Skeletal muscle tissue (tissue), 4 donors: ENCODE data around the gene FGF8. TPM values are rescaled to one million over a fixed set of nuclear protein-coding genes. Genes with fewer than 3 reads are reported as not detected.
A peak's percentile ranks its signal among the peaks of the same experiment; 100 is the strongest.

Experiments
- H3K27ac ChIP-seq: one replicate; pipeline ENCODE4 v1.7.0; 2013; ENCODE audit warnings: mild to moderate bottlenecking, low read depth, low read length, inconsistent platforms
- H3K27me3 ChIP-seq, 3 donors: one replicate each; pipeline ENCODE4 v1.7.0; 2013; ENCODE audit warnings: low read length in 3 of 3; ENCODE audit not compliant: control insufficient read depth in 3 of 3, insufficient read depth in 3 of 3
- H3K36me3 ChIP-seq, 3 donors: one replicate each; pipeline ENCODE4 v1.7.0; 2013; ENCODE audit warnings: low read length in 3 of 3; ENCODE audit not compliant: control insufficient read depth in 3 of 3, insufficient read depth in 3 of 3
- H3K4me1 ChIP-seq, 3 donors: one replicate each; pipeline ENCODE4 v1.7.0; 2013; ENCODE audit warnings: low read length in 3 of 3, mild to moderate bottlenecking in 3 of 3; ENCODE audit not compliant: control insufficient read depth in 3 of 3, insufficient read depth in 3 of 3
- H3K4me3 ChIP-seq, 3 donors: one replicate each; pipeline ENCODE4 v1.7.0; 2013; ENCODE audit warnings: low read length in 3 of 3
- H3K9ac ChIP-seq, 3 donors: one replicate each; pipeline ENCODE4 v1.7.0; 2013; ENCODE audit warnings: low read length in 3 of 3, mild to moderate bottlenecking in 3 of 3, moderate library complexity in 2 of 3, low read depth in 1 of 3
- H3K9me3 ChIP-seq, 3 donors: one replicate each; pipeline ENCODE4 v1.7.0; 2013; ENCODE audit warnings: low read length in 3 of 3; ENCODE audit not compliant: control insufficient read depth in 3 of 3
- total RNA-seq: library from RNA; depleted of rRNA; stranded (reverse); fragments of >200 nt; gene quantifications from one replicate; pipeline ENCODE4 v1.2.3, GENCODE V29; 2014
- donor health status: Osteomylitis.

The FGF8 gene
- total RNA-seq, 1 donor from 2014 or later, result 0.52 TPM

DNA sequence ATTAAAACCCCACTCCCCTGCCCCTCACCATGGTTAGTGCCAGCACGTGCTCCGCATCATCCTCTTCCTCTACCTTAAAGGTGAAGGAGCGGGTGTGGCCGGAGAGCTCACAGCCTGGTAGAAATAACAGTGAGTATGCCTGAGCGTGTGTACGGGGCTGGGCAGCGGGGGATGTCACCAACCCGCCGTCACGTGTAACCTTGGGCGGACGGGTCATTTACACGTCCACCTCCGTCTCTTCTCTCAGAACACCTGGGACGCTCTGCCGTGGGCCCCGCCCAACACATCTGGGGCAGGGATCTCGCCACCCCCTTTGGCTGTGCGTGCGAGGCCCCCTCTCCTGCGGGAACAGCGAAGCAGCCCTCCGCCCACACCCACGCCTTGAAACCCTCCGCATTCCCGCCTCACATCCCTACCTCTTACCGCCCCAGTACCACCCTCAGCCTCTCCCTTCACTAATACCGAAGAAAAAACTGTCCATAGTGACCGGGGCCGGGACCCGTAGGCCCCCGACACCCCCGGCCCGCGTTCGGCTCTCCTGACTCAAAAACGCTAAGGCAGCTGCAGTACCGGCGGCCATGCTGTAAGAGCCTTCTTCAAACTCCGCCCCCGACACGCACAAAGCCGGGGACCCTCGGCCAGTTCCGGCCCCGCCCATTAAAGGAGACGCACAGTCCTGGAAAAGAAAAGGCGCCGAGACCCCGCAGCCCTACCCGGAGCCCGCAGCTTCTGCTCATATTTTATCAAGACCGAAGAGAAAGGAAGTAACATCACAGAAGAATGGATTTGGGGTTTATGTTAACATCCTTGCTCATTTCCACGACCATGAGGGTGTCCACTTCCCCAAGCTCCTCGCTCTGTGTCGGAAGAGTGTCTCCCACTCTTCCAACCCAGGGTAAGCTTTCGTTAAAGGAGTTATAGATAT lies 7.2 kb upstream of the FGF8 start, which contains the start of gene NPM3:
TSS of gene NPM3 (minus strand) at position 636 of the 925 bp plus-strand sequence. CDS start at position 580, 56 bp downstream.
- peaks cover 25 to 45% (median 42%) of the 10 kb centered on the region in 3 donors for H3K4me1 ChIP-seq
- H3K9ac ChIP-seq, result peak within 1 kb of the TSS; percentile 76 to 83 (median 80)
- peak within 1 kb of the TSS; percentile 70 to 86 (median 75) for H3K4me3 ChIP-seq
- peaks cover 15 to 17% (median 17%) of the 10 kb centered on the region in 3 donors for H3K27me3 ChIP-seq
- H3K36me3 ChIP-seq, result peaks cover 10 to 34% (median 29%) of the 10 kb centered on the region in 3 donors
- no peaks in the 10 kb centered on the region for H3K9me3 ChIP-seq
- peak within 1 kb of the TSS; percentile 4 for H3K27ac ChIP-seq

DNA sequence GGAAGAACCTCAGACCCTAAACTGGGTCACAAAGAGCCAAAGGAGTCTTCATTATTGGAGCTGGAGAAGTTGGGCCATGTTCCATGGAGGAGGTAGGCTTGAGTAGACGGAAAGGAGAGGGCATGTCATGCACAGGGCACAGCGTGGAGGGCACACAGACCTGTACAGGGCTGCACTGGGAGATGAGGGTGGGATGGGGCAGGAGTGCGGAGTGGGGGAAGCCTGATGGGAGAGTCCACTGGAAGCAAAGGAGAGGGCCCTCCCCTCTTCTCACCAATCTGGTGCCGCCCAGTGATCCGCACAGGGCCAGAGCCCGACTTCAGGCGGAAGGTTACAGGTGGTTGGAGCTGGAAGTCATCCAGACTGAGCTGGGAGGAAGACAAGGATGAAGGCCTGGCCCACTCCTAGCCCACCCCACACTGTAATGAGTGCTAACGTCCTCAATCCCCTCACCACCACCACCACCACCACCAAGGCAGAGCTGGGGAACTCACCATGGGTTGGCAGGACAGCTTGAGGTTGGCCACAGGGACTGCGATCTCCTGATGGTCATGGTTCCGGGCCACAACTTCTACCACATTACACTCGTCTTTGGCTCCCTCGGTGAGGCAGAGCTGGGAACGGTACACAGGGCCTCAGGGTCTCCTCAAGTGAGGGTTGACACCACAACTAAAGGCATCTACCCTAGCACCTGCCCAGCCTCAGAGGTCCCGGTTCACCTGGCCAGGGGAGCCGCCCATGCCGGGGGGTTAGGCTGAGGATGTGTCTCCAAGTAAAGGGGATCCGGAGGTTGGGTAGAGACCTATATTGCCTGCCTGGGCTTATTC lies 6.3 kb upstream of the FGF8 start:
- H3K4me3 ChIP-seq, result peak overlapping the region; percentile 70 to 86 (median 75)
- H3K27ac ChIP-seq, result no peak overlapping the region
- peak overlapping the region; percentile 76 to 83 (median 80) for H3K9ac ChIP-seq

DNA sequence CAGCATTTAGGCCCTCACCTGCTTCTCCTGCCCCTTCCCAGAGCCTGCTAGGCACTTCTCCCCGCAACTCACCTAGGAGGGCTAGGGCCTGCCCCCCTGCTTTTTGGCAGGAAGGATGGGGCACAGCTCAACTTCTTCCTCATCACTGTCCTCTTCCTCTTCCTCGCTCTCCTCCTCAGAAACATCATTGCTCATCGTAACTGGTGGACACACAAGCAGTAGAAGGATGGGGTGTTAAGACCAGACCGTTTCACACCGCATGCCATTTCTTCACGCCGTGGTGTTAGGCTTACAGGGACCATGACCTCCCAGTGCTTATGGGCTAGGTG lies 5.7 kb upstream of the FGF8 start:
- no peak overlapping the region for H3K9ac ChIP-seq
- no peaks in the 10 kb centered on the region for H3K9me3 ChIP-seq
- no peak overlapping the region for H3K4me3 ChIP-seq
- no peak overlapping the region for H3K27ac ChIP-seq
- H3K36me3 ChIP-seq, result peaks cover 9 to 25% (median 18%) of the 10 kb centered on the region in 3 donors
- peaks cover 25 to 32% (median 32%) of the 10 kb centered on the region in 3 donors for H3K27me3 ChIP-seq
- H3K4me1 ChIP-seq, result peaks cover 25 to 45% (median 42%) of the 10 kb centered on the region in 3 donors

More for the DNA sequence above, 6.3 kb upstream of the FGF8 start:
- Histone ChIP-seq H3K36me3 (peaks cover 10 to 29% (median 22%) of the 10 kb centered on the region in 3 donors), H3K9me3 (no peaks in the 10 kb centered on the region), H3K4me1 (peaks cover 25 to 45% (median 42%) of the 10 kb centered on the region in 3 donors), H3K27me3 (peaks cover 20 to 26% (median 26%) of the 10 kb centered on the region in 3 donors)

DNA sequence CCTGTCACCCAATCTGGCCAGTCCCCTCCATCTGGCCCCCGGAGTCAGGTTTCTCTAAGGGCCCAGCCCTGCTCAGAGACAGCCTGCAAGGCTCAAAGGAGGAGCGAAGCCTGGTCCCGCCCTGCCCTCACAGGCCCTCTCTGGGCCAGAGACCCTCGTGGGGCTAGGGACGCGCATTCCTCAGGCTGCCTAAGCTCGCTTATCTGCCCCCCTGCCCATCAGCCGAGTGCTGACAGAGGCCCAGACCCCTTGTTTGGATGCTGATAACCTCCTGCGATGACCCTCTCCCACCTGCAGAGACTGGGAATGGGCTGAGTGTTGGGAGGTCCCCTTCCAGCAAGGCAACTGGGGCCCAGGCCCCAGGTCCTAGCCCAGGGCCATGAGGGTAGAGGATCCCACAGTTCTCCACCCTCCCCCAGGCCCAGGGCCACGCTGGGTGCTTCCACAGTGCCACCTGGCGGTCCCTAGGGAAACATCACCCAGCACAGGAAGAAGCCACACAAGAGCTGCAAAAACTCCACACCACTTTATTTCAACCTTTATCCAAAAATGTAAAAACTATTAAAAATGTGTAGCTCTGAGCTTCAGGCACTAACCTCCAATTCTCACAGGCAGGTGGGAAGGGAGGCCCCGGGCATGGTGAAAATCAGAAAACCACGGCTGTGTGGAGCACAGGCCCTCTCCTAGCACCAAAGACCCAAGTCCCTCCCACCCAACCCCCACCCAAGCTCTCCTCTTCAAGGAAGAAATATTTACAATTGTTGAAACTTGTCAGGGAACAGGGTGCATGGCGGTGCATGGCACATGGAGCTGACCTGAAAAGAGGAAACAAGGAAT lies 5.1 kb upstream of the FGF8 start:
- no peaks in the 10 kb centered on the region for H3K9me3 ChIP-seq
- peaks cover 29 to 35% (median 34%) of the 10 kb centered on the region in 3 donors for H3K27me3 ChIP-seq
- H3K4me3 ChIP-seq, result no peak overlapping the region
- no peak overlapping the region for H3K27ac ChIP-seq
- H3K36me3 ChIP-seq, result peaks cover 6 to 20% (median 15%) of the 10 kb centered on the region in 3 donors
- H3K4me1 ChIP-seq, result peaks cover 25 to 45% (median 42%) of the 10 kb centered on the region in 3 donors
- H3K9ac ChIP-seq, result peak overlapping the region in 1 of 3 donors; percentile 8

DNA sequence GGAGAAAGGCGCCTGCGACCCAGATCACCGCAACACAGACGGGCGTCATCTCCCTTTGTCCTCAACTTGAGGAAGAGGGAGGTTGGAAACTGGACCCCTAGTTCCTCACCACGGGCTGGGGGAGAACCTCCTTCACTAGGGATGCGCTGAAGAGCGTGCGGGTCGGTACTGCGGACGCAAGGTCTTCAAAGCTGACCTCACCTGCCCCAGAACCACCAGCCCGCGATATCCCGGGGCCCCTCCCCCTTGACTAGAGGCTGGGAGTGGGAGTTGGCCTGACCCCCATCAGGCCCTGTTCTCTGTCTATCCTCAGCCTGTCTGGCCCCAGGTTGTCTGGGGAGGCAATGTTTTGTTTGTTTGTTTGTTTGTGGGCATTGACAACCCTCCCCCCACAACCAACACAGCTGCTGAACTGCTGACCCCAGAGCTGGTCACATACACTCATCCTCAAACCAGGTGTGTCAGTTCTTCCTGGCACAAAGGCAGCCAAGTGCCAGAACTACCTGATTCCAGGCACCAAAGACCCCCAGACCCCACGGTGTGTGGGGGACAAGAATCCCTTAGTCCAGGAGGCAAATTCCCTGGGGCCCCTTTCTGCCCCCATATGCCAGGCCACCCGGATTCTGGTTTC lies 4.4 kb upstream of the FGF8 start:
- H3K27me3 ChIP-seq, result peaks cover 32 to 37% (median 37%) of the 10 kb centered on the region in 3 donors
- no peaks in the 10 kb centered on the region for H3K9me3 ChIP-seq
- peak overlapping the region; percentile 52 to 70 (median 61) for H3K4me3 ChIP-seq
- no peak overlapping the region for H3K27ac ChIP-seq
- H3K9ac ChIP-seq, result peak overlapping the region in 1 of 3 donors; percentile 68
- H3K4me1 ChIP-seq, result peaks cover 26 to 47% (median 44%) of the 10 kb centered on the region in 3 donors
- peaks cover 2 to 14% (median 8%) of the 10 kb centered on the region in 3 donors for H3K36me3 ChIP-seq

DNA sequence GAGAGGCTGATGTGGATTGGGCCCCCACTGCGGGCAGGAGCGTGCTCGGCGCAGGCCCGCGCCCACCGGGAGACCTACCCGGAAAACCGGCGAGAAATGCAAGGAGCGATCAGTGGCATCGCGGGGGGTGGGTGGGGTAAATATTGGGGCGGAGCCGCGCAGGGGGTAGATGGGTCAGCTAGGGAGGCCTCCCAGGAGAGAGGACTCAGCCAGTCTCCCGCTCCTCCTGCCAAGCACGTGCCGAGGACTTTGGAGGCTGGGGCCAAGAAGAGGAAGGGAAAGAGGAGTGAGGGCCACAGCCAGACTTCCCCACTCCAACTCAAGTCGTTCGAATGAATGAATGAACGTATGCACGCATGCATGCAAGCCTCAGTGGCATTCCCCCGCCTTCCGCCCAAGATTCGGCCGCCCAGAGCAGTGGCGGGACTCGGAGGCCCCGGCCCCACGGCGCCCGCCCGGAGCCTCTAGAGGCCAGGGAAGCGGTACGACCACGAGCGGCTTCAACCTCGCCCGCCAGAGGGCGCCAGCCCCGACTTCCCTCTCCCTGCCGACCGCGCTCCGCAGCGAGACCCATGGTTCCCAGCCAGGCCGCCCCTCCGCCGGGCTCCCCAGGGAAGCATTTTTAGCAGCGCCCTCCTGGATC lies 3.8 kb upstream of the FGF8 start:
- H3K4me3 ChIP-seq, result peak overlapping the region; percentile 57 to 70 (median 61)
- peaks cover 38 to 44% (median 43%) of the 10 kb centered on the region in 3 donors for H3K27me3 ChIP-seq
- no peaks in the 10 kb centered on the region for H3K9me3 ChIP-seq
- peaks cover 1 to 9% (median 2%) of the 10 kb centered on the region in 3 donors for H3K36me3 ChIP-seq
- peak overlapping the region in 1 of 3 donors; percentile 68 for H3K9ac ChIP-seq
- no peak overlapping the region for H3K27ac ChIP-seq
- H3K4me1 ChIP-seq, result peaks cover 27 to 50% (median 46%) of the 10 kb centered on the region in 3 donors

DNA sequence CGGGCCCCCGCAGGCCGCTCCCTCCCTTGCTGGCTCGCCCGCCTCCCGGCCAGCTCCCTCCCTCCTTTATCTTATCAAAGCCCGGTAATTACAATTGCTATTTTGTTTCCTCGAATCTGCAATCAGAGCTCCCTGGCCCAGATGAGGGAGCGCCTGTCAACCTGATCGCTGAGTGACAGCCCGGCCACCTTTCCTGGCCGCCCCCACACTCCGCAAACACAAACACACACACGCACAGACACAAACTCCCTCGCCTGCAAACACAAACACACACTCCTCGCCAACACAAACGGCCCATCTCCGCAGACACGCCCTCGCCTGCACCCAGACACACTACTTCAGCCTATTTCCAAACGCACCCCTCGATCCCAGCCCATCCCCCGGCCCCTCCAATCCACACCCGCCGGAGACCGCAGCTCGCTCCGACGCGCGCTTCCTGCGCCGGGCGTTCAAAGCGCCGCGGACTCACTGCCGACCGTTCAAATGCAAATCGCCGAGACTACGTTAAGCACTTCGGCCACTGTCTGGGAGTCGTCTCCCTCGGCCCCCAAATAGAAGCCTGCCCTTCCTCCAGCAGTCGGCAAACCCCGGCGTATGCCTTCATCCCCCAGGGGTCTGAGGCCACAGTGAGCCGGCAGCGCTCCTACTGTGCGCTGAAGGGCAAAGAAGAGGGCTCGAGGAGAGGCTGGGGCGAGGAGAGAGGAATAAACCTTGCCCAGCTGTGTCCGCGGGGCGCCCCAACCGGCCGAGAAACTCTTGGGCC lies 3.0 kb upstream of the FGF8 start:
- Histone ChIP-seq H3K4me3 (peak overlapping the region in 2 of 3 donors; percentile 45 to 57), H3K4me1 (peaks cover 25 to 49% (median 46%) of the 10 kb centered on the region in 3 donors), H3K27ac (no peak overlapping the region), H3K27me3 (peaks cover 46 to 51% (median 49%) of the 10 kb centered on the region in 3 donors), H3K9ac (peak overlapping the region in 2 of 3 donors; percentile 33 to 65), H3K9me3 (no peaks in the 10 kb centered on the region), H3K36me3 (peaks cover 0 to 2% (median 2%) of the 10 kb centered on the region in 3 donors)

DNA sequence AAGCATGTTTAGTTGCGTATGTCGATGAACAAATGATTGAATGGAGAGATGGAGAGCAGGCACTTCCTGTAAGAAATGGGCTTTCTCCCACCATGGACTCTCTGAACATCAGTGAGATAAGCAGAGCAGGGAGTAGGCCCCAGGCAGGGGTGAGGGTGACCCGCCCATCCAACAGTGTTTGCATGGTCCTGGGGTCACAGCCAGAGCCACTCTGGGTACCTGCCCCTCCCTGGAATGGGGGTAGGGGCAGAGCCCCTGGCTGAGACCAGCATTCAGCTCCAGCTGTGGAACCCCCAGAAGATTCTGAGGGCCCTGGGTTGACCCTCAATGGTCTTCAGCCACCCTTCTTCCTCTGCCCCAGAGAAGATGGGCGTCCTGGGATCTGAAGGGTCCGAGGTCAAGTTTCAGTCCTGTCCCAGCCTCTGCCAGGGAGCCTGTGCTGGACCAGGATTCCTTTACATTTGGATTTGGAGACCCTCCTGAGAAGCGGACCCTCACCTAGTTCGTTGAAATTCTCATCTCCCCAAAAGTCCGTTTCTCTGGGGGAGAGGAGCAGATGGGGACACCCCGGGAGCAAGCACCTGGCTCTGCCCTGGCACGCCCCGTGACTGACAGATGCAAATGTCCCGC lies 2.4 kb upstream of the FGF8 start:
- no peak overlapping the region for H3K27ac ChIP-seq
- H3K4me3 ChIP-seq, result no peak overlapping the region
- peaks cover 52 to 56% (median 53%) of the 10 kb centered on the region in 3 donors for H3K27me3 ChIP-seq
- peak overlapping the region in 1 of 3 donors; percentile 33 for H3K9ac ChIP-seq
- H3K4me1 ChIP-seq, result peaks cover 21 to 43% (median 42%) of the 10 kb centered on the region in 3 donors
- H3K36me3 ChIP-seq, result peaks cover 0 to 2% (median 0%) of the 10 kb centered on the region in 3 donors
- no peaks in the 10 kb centered on the region for H3K9me3 ChIP-seq
